HTERT RPE-1 (cell line): ENCODE measurements around the gene TSPAN3.

Source experiments
- in situ Hi-C: fragments of 300-500 bp; cut with MboI; formaldehyde crosslinking; loops from 4 replicates; pipeline ENCODE4 v1.14.3; 2020; ENCODE audit warnings: low sequenced_read_pairs

TSPAN3 gene

DNA sequence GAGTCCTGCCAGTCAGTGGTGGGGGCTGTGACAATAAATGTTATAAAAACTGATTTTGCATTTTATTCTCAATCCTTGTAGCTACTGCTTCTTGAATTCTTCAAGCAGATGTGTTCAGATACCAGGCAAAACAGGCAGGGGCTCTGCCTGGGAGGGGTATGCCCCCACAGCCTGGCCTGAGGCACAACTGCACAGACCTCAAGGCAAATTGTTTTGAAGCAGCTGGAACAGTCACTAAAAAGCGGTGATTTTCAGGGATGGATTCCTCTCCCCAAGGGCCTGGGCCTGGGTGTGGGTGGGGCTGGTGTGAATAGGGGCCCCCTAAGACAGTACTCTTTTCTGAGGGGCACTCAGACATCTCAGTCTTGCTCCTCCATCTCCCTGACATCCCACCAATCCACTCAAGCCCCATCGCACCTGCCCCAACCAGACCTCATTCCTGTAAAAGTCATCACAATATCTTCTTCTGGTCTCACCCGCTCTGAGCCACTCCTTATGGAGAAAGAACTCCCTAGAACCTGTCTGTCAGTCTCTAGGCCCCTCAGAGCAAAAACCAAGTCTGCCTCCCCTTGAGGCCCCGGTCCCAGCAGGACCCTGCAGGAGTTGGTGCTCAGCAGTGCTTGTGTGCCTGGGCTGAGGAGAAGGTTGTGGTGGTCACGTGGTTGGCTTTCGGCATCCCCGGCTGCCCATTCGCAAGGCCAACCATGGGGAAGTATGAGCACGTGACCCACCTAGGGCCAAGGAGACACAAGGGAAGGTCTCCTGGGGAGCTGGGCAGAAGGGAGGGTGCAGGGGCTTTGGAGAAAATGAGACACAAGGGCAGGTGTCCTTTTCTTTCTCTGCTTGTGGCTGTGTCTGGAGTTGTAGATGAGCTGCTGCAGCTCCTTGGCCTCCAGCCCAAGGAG lies 78.9 kb downstream of the TSPAN3 start:
- in situ Hi-C loops: no loop called here
